PC-3 (cell line): ENCODE data around the gene SH3PXD2A.

Source experiments
- EZH2 ChIP-seq: fragments of 300-600 bp; sonication (generic); IDR thresholded peaks from one replicate; pipeline ENCODE4 v1.6.1; 2017; ENCODE audit warnings: antibody characterized with exemption, mild to moderate bottlenecking, low read length; ENCODE audit not compliant: unreplicated experiment
- TF ChIP-seq, protein P1 (sequence below): fragments of 300-600 bp; sonication (generic); conservative IDR thresholded peaks from 2 replicates; pipeline ENCODE4 v1.5.1; 2017; ENCODE audit warnings: antibody characterized with exemption, low read depth, mild to moderate bottlenecking, low read length

GRCh38 chr10:103583871-103584215, 271.5 kb downstream of the SH3PXD2A start:
- no peak for TF ChIP-seq EZH2
- TF ChIP-seq, protein P1, sequence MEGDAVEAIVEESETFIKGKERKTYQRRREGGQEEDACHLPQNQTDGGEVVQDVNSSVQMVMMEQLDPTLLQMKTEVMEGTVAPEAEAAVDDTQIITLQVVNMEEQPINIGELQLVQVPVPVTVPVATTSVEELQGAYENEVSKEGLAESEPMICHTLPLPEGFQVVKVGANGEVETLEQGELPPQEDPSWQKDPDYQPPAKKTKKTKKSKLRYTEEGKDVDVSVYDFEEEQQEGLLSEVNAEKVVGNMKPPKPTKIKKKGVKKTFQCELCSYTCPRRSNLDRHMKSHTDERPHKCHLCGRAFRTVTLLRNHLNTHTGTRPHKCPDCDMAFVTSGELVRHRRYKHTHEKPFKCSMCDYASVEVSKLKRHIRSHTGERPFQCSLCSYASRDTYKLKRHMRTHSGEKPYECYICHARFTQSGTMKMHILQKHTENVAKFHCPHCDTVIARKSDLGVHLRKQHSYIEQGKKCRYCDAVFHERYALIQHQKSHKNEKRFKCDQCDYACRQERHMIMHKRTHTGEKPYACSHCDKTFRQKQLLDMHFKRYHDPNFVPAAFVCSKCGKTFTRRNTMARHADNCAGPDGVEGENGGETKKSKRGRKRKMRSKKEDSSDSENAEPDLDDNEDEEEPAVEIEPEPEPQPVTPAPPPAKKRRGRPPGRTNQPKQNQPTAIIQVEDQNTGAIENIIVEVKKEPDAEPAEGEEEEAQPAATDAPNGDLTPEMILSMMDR = no peak
